Glutamatergic neuron (in vitro differentiated cells): ENCODE data around the gene HOGA1. TPM values are rescaled to one million over a fixed set of nuclear protein-coding genes. Genes with fewer than 3 reads are reported as not detected.
A peak's percentile ranks its signal among the peaks of the same experiment; 100 is the strongest.
"Not testable (repeated sequence)": the region's sequence is repeated elsewhere in the genome, so short reads cannot be mapped to it uniquely, and the experiment has no call there.

ENCODE experiments used
- DNase-seq: peaks from one replicate; pipeline ENCODE4 v3.0.0; 2022
- H3K27ac Mint-ChIP-seq: one replicate; pipeline ENCODE4 v1.8.0; 2020; ENCODE audit warnings: mild to moderate bottlenecking, mixed read lengths, inconsistent platforms; ENCODE audit not compliant: unreplicated experiment
- H3K27me3 Mint-ChIP-seq: one replicate; pipeline ENCODE4 v1.8.0; 2020; ENCODE audit warnings: mild to moderate bottlenecking, moderate library complexity, mixed read lengths, inconsistent platforms; ENCODE audit not compliant: unreplicated experiment
- H3K36me3 Mint-ChIP-seq: one replicate; pipeline ENCODE4 v1.8.0; 2020; ENCODE audit warnings: mild to moderate bottlenecking, mixed read lengths, inconsistent platforms; ENCODE audit not compliant: unreplicated experiment
- H3K4me1 Mint-ChIP-seq: one replicate; pipeline ENCODE4 v1.8.0; 2020; ENCODE audit warnings: mild to moderate bottlenecking, low read depth, mixed read lengths, inconsistent platforms; ENCODE audit not compliant: unreplicated experiment
- H3K4me3 Mint-ChIP-seq: one replicate; pipeline ENCODE4 v1.8.0; 2020; ENCODE audit warnings: mild to moderate bottlenecking, mixed read lengths, inconsistent platforms; ENCODE audit not compliant: unreplicated experiment
- H3K9me3 Mint-ChIP-seq: one replicate; pipeline ENCODE4 v1.8.0; 2020; ENCODE audit warnings: mild to moderate bottlenecking, moderate library complexity, mixed read lengths, inconsistent platforms; ENCODE audit not compliant: unreplicated experiment
- CTCF ChIP-seq: fragments of 200-600 bp; sonication (generic); IDR thresholded peaks from one replicate; pipeline ENCODE4 v1.5.0; 2021; ENCODE audit not compliant: partially characterized antibody, unreplicated experiment
- total RNA-seq: library from RNA; stranded (reverse); fragmentation: NEBNext Ultra II Directional; extraction: Animal tissue kit (Norgen Biotek cat#: 25700); gene quantifications from one replicate; pipeline ENCODE4 v1.2.1, GENCODE V29; 2021; ENCODE audit not compliant: unreplicated experiment

HOGA1 gene
- total RNA-seq, 1 donor from 2014 or later: not detected

- peaks cover 18% of the 10 kb centered on the region for H3K4me1 Mint-ChIP-seq
- peaks cover 5% of the 10 kb centered on the region for H3K27me3 Mint-ChIP-seq
- H3K36me3 Mint-ChIP-seq: no peaks in the 10 kb centered on the region
- peaks cover 7% of the 10 kb centered on the region for H3K9me3 Mint-ChIP-seq
- H3K4me3 Mint-ChIP-seq: no peak overlapping the region
- DNase-seq: peak; percentile 74
- peak; percentile 65 for TF ChIP-seq CTCF
- no peak overlapping the region for H3K27ac Mint-ChIP-seq
These were observed 30.6 kb upstream of the HOGA1 start for GRCh38 chr10:97553575-97554031.

GRCh38 chr10:97554336-97554735, 29.9 kb upstream of the HOGA1 start:
- not testable (repeated sequence) for H3K36me3 Mint-ChIP-seq, H3K27ac Mint-ChIP-seq, H3K4me3 Mint-ChIP-seq, H3K27me3 Mint-ChIP-seq, H3K9me3 Mint-ChIP-seq, DNase-seq
- peaks cover 14% of the 10 kb centered on the region for H3K4me1 Mint-ChIP-seq

GRCh38 chr10:97555541-97555940, 28.6 kb upstream of the HOGA1 start:
- DNase-seq, H3K9me3 Mint-ChIP-seq, H3K4me1 Mint-ChIP-seq, H3K27ac Mint-ChIP-seq, H3K36me3 Mint-ChIP-seq, H3K27me3 Mint-ChIP-seq, H3K4me3 Mint-ChIP-seq: not testable (repeated sequence)

- not testable (repeated sequence) for H3K4me3 Mint-ChIP-seq, H3K4me1 Mint-ChIP-seq, DNase-seq, H3K36me3 Mint-ChIP-seq, H3K27me3 Mint-ChIP-seq, H3K9me3 Mint-ChIP-seq, H3K27ac Mint-ChIP-seq
These were observed 23.3 kb upstream of the HOGA1 start for GRCh38 chr10:97560731-97561381.

- DNase-seq: not testable (repeated sequence)
These were observed 22.7 kb upstream of the HOGA1 start for GRCh38 chr10:97561386-97562077.

GRCh38 chr10:97562329-97562728, 21.9 kb upstream of the HOGA1 start:
- not testable (repeated sequence) for H3K9me3 Mint-ChIP-seq, H3K27ac Mint-ChIP-seq, H3K36me3 Mint-ChIP-seq, DNase-seq, H3K4me1 Mint-ChIP-seq, H3K4me3 Mint-ChIP-seq, H3K27me3 Mint-ChIP-seq

More at GRCh38 chr10:97561386-97562077, 22.7 kb upstream of the HOGA1 start:
- not testable (repeated sequence) for H3K9me3 Mint-ChIP-seq, H3K36me3 Mint-ChIP-seq, H3K4me3 Mint-ChIP-seq, H3K27me3 Mint-ChIP-seq, H3K4me1 Mint-ChIP-seq, H3K27ac Mint-ChIP-seq

- DNase-seq: no peak
- Mint-ChIP-seq H3K4me3 (no peak overlapping the region), H3K27ac (no peak overlapping the region), H3K9me3 (peaks cover 2% of the 10 kb centered on the region), H3K4me1 (no peaks in the 10 kb centered on the region), H3K36me3 (peaks cover 6% of the 10 kb centered on the region), H3K27me3 (peaks cover 2% of the 10 kb centered on the region)
- TF ChIP-seq CTCF: no peak
These were observed 20.9 kb upstream of the HOGA1 start for GRCh38 chr10:97563337-97563736.
